ENCODE data around the gene NRDE2. TPM values are rescaled to one million over a fixed set of nuclear protein-coding genes. Genes with fewer than 3 reads are reported as not detected.

Gene NRDE2, protein sequence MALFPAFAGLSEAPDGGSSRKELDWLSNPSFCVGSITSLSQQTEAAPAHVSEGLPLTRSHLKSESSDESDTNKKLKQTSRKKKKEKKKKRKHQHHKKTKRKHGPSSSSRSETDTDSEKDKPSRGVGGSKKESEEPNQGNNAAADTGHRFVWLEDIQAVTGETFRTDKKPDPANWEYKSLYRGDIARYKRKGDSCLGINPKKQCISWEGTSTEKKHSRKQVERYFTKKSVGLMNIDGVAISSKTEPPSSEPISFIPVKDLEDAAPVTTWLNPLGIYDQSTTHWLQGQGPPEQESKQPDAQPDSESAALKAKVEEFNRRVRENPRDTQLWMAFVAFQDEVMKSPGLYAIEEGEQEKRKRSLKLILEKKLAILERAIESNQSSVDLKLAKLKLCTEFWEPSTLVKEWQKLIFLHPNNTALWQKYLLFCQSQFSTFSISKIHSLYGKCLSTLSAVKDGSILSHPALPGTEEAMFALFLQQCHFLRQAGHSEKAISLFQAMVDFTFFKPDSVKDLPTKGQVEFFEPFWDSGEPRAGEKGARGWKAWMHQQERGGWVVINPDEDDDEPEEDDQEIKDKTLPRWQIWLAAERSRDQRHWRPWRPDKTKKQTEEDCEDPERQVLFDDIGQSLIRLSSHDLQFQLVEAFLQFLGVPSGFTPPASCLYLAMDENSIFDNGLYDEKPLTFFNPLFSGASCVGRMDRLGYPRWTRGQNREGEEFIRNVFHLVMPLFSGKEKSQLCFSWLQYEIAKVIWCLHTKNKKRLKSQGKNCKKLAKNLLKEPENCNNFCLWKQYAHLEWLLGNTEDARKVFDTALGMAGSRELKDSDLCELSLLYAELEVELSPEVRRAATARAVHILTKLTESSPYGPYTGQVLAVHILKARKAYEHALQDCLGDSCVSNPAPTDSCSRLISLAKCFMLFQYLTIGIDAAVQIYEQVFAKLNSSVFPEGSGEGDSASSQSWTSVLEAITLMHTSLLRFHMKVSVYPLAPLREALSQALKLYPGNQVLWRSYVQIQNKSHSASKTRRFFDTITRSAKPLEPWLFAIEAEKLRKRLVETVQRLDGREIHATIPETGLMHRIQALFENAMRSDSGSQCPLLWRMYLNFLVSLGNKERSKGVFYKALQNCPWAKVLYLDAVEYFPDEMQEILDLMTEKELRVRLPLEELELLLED
- 10.0 and 12.1 TPM in 2 replicates for total RNA-seq

GRCh38 chr14:90331497-90332270 is at the start of gene NRDE2:
Gene NRDE2, minus strand, starts transcription at chr14:90331941. Its CDS starts 37 bp downstream, at chr14:90331904.
- peak within 1 kb of the TSS; percentile 79 for H3K4me3 ChIP-seq (ENCODE audit: low read depth, low read length)
- no peak for TF ChIP-seq CTCF (IDR thresholded peaks at IDR 0.05; ENCODE audit: insufficient read depth, low read depth, low read length)
- DNase-seq (ENCODE audit: low read depth), result peak; percentile 97

DNA sequence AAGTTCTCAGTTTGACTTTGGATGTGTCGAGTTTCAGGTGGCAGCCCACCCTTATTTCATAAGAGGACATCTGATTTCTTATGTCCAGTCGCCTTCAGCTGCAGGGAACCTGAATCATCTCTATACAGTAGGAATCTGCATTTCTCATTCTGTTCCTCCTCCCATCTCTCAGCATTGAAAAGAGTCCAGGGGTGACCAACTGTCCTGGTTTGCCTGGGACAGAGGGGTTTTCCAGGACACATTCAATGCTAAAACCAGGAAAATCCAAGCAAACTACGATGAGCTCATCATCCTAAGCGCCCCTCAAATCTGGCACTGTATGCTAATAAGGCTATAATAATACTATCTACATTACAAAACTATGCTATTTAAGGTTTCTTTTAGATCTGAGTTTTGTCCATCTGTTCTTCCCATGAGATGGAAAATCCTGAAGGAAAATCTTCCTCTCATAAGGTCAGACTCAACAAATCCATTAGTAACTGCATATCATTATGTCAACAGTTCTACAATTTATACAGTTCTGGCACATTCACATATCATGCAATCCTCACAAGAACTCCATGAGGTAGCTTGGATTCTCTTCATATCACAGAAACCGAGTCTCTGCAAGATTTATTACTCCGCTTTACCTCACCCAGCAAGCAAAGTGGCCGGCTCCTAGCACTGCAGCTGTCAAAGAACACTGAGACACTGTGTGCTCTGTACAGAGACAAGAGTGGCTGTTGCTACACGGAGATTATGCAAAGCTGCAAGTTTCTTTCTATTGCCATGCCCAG is 49.5 kb upstream of the NRDE2 start:
- H3K4me3 ChIP-seq (ENCODE audit: low read depth, low read length), result no peak overlapping the region
- peak; percentile 43 for DNase-seq (ENCODE audit: low read depth)
- TF ChIP-seq CTCF (IDR thresholded peaks at IDR 0.05; ENCODE audit: insufficient read depth, low read depth, low read length), result no peak

GRCh38 chr14:90379106-90379505 is 47.4 kb upstream of the NRDE2 start:
- H3K4me3 ChIP-seq (ENCODE audit: low read depth, low read length), result no peak overlapping the region
- no peak for DNase-seq (ENCODE audit: low read depth)
- no peak for TF ChIP-seq CTCF (IDR thresholded peaks at IDR 0.05; ENCODE audit: insufficient read depth, low read depth, low read length)

- H3K4me3 ChIP-seq (ENCODE audit: low read depth, low read length), result no peak overlapping the region
- no peak for DNase-seq (ENCODE audit: low read depth)
- no peak for TF ChIP-seq CTCF (IDR thresholded peaks at IDR 0.05; ENCODE audit: insufficient read depth, low read depth, low read length)
These were observed 46.5 kb upstream of the NRDE2 start for GRCh38 chr14:90378249-90378648.

- TF ChIP-seq CTCF (IDR thresholded peaks at IDR 0.05; ENCODE audit: insufficient read depth, low read depth, low read length), result no peak
- H3K4me3 ChIP-seq (ENCODE audit: low read depth, low read length), result no peak overlapping the region
- no peak for DNase-seq (ENCODE audit: low read depth)
These were observed 44.2 kb upstream of the NRDE2 start for GRCh38 chr14:90375934-90376333.

Data from fibroblast of villous mesenchyme (primary cell).